Gastrocnemius medialis (tissue), 4 donors: ENCODE measurements around the gene OR7G2. TPM values are rescaled to one million over a fixed set of nuclear protein-coding genes. Genes with fewer than 3 reads are reported as not detected.

Source experiments
- ATAC-seq, 2 donors: fragments of 150-250 bp; one replicate each; pipeline ENCODE4 v1.9.1; 2016
- DNase-seq, 2 donors: peaks; one replicate each; pipeline ENCODE4 v3.0.0-alpha.2; 2019
- H3K27ac ChIP-seq, 4 donors: fragments of 200-600 bp; sonication (generic); 1 replicate in 1 of 4; 2 replicates in 3 of 4; pipeline ENCODE4 v1.5.1; 2016 to 2018; ENCODE audit warnings: mild to moderate bottlenecking in 2 of 4, moderate library complexity in 1 of 4
- H3K27me3 ChIP-seq, 3 donors: fragments of 200-600 bp; sonication (generic) in 2 of 3; 1 replicate in 1 of 3; 2 replicates in 2 of 3; pipeline versions ENCODE4 v1.5.1 to v1.6.0; 2016 to 2019; ENCODE audit warnings: mild to moderate bottlenecking in 1 of 3, moderate library complexity in 1 of 3
- H3K36me3 ChIP-seq, 2 donors: fragments of 200-600 bp; sonication (generic) in 1 of 2; one replicate each; pipeline ENCODE4 v1.5.1; 2017 to 2018
- H3K4me1 ChIP-seq, 2 donors: fragments of 200-600 bp; sonication (generic) in 1 of 2; one replicate each; pipeline ENCODE4 v1.5.1; 2016 to 2017; ENCODE audit warnings: mild to moderate bottlenecking in 2 of 2
- H3K4me3 ChIP-seq, 4 donors: fragments of 200-600 bp; sonication (generic) in 3 of 4; 1 replicate in 1 of 4; 2 replicates in 3 of 4; pipeline ENCODE4 v1.5.1; 2016 to 2019; ENCODE audit warnings: mild to moderate bottlenecking in 2 of 4
- H3K9me3 ChIP-seq, 3 donors: fragments of 200-600 bp; sonication (generic) in 2 of 3; 1 replicate in 1 of 3; 2 replicates in 2 of 3; pipeline ENCODE4 v1.5.1; 2016 to 2019
- POLR2A ChIP-seq, 2 donors: fragments of 450-650 bp; IDR thresholded peaks; one replicate each; pipeline ENCODE4 v1.6.1; 2017; ENCODE audit warnings: antibody characterized with exemption in 2 of 2, mild to moderate bottlenecking in 2 of 2, moderate library complexity in 2 of 2
- in situ Hi-C, 4 donors: fragments of 200-750 bp; cut with MboI; loops; one replicate each; pipeline versions ENCODE4 v1.15.0 to v1.8.0; 2017; ENCODE audit warnings: low sequenced_read_pairs in 4 of 4
- intact Hi-C: fragments of 100-400 bp; cut with DNase I; formaldehyde crosslinking; loops from one replicate; pipeline ENCODE4 v1.15.1; 2023; ENCODE audit warnings: low total_unique reads
- total RNA-seq, 4 donors: library from RNA; depleted of rRNA; stranded (reverse); fragments of >200 nt; gene quantifications; one replicate each; pipeline versions ENCODE4 v1.1.0 to v1.2.3, GENCODE V29; 2016
- TF ChIP-seq, protein P1 (sequence below), 5 experiments: fragments of 450-650 bp in 3 of 5; fragments of 200-600 bp in 2 of 5; sonication (generic) in 2 of 5; IDR thresholded peaks in 4 of 5; conservative IDR thresholded peaks in 1 of 5; 1 replicate in 4 of 5; 2 replicates in 1 of 5; pipeline ENCODE4 v1.5.1; 2016 to 2019; ENCODE audit warnings: antibody characterized with exemption in 5 of 5, mild to moderate bottlenecking in 3 of 5, moderate library complexity in 3 of 5

The OR7G2 gene
- total RNA-seq, 4 donors from 2014 or later: not detected

DNA sequence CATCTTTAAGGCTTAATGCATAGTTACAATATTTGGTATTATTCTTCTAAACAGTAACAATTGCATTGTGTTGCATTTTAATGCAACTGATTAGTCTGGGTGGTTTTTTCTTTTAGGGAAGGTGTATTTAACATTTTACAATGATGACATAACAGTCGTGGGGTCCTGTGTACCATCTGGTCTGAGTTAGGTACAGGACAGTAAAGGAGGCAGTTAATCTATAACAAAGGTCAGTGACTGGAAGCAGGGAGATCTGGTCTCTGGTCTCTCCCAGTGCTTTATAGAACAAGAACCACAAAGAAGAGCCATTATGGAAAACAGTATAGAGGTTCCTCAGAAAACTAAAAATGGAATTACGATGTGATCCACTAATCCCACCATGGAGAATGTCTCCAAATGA, 2.7 kb upstream of the OR7G2 start:
- H3K27me3 ChIP-seq: no peaks in the 10 kb centered on the region
- no peak overlapping the region for H3K27ac ChIP-seq
- DNase-seq (no peak), ATAC-seq (no peak)
- intact Hi-C loops: no loop called here
- TF ChIP-seq, protein P1, sequence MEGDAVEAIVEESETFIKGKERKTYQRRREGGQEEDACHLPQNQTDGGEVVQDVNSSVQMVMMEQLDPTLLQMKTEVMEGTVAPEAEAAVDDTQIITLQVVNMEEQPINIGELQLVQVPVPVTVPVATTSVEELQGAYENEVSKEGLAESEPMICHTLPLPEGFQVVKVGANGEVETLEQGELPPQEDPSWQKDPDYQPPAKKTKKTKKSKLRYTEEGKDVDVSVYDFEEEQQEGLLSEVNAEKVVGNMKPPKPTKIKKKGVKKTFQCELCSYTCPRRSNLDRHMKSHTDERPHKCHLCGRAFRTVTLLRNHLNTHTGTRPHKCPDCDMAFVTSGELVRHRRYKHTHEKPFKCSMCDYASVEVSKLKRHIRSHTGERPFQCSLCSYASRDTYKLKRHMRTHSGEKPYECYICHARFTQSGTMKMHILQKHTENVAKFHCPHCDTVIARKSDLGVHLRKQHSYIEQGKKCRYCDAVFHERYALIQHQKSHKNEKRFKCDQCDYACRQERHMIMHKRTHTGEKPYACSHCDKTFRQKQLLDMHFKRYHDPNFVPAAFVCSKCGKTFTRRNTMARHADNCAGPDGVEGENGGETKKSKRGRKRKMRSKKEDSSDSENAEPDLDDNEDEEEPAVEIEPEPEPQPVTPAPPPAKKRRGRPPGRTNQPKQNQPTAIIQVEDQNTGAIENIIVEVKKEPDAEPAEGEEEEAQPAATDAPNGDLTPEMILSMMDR (IDR thresholded peaks at IDR 0.05 in 4 of 5, conservative IDR thresholded peaks at IDR 0.05 in 1 of 5): no peak
- TF ChIP-seq POLR2A (IDR thresholded peaks at IDR 0.05): no peak
- in situ Hi-C loops: loop anchor here in 1 of 4 donors (10.0 kb wide), 1 partner anchor 55 kb away; no protein-coding TSS in a partner anchor
- no peaks in the 10 kb centered on the region for H3K4me1 ChIP-seq
- H3K36me3 ChIP-seq: no peaks in the 10 kb centered on the region
- no peaks in the 10 kb centered on the region for H3K9me3 ChIP-seq
- no peak overlapping the region for H3K4me3 ChIP-seq

DNA sequence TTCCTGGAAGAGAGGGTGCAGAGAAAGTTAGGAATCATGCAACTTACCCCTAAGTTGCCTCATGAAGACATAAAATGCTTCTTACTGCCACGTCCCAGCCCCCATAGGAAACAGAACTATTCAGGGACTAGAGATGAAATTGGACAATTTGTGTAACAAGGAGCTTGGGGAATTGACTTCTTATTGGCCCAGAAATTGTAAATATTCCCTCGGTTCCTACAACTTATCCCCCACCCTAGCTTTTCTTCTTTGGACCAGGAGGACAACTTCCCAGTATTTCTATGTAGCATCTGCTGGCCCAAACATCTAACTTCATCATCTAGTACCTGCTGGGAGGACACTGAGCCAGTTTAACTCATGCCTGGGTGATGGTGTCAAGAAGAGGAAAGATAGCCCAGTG, 20.5 kb downstream of the OR7G2 start, which contains the start of gene OR1M1:
Gene OR1M1 (plus strand): TSS at position 301 of the 400 bp plus-strand sequence. CDS start 6,184 bp downstream, outside the sequence.
- intact Hi-C loops (no loop called here), in situ Hi-C loops (loop anchor here in 2 of 4 donors (10.0 to 25.0 kb wide), 2 partner anchors 424 to 432 kb away; no protein-coding TSS in a partner anchor)
- ATAC-seq: no peak
- no peak within 1 kb of the TSS for H3K4me3 ChIP-seq
- H3K36me3 ChIP-seq: no peaks in the 10 kb centered on the region
- TF ChIP-seq, protein P1 (IDR thresholded peaks at IDR 0.05 in 4 of 5, conservative IDR thresholded peaks at IDR 0.05 in 1 of 5): no peak
- no peak for TF ChIP-seq POLR2A (IDR thresholded peaks at IDR 0.05)
- no peaks in the 10 kb centered on the region for H3K27me3 ChIP-seq
- DNase-seq: no peak
- no peak within 1 kb of the TSS for H3K27ac ChIP-seq
- H3K4me1 ChIP-seq: no peaks in the 10 kb centered on the region
- no peaks in the 10 kb centered on the region for H3K9me3 ChIP-seq

DNA sequence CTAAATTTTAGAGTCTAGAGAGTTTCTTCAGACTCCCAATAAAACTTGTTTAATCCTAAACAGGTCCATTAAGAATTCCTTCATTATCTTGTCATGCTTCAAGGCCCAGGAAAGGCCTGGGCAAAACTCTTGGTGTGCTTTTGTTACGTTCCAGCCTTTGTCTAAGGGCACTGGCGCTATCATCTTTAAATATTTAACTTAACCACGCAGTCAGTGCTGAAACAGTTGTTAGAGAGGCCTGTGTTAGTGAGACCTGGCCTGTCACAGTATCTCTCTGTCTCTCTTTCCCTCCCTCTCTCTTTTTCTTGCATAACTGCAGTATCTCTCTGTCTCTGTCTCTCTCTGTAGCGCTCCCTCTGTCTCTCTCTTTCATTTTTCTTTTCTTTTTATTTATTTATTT, 28.6 kb downstream of the OR7G2 start:
- intact Hi-C loops (no loop called here), in situ Hi-C loops (loop anchor here in 1 of 4 donors (25.0 kb wide), 1 partner anchor 416 kb away; no protein-coding TSS in a partner anchor)
- Histone ChIP-seq H3K27ac (no peak overlapping the region), H3K4me1 (no peaks in the 10 kb centered on the region), H3K27me3 (no peaks in the 10 kb centered on the region), H3K4me3 (no peak overlapping the region), H3K36me3 (no peaks in the 10 kb centered on the region), H3K9me3 (no peaks in the 10 kb centered on the region)
- ATAC-seq (no peak), DNase-seq (no peak)
- no peak for TF ChIP-seq POLR2A (IDR thresholded peaks at IDR 0.05)
- TF ChIP-seq, protein P1 (IDR thresholded peaks at IDR 0.05 in 4 of 5, conservative IDR thresholded peaks at IDR 0.05 in 1 of 5): no peak

DNA sequence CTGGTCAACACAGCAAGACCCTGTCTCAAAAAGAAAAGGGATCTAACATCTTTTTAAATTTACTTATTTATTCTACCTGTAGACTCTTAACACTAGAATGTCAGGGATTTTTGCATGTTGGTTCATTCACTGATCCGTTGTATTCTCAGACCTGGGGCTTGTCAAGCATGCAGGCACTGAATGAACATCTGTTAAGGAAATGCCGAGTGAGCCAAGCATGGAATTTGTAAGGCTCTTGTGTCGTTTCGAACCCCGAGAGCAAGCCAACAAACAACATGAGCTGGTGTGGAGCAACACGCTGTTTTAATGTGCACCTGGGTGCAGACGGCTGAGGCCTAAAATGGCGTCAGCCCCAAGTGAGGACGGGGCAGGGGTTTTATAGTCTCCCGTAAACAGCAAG, 30.4 kb downstream of the OR7G2 start:
- ATAC-seq (no peak), DNase-seq (no peak)
- intact Hi-C loops: no loop called here
- Histone ChIP-seq H3K36me3 (no peaks in the 10 kb centered on the region), H3K27ac (no peak overlapping the region), H3K27me3 (no peaks in the 10 kb centered on the region), H3K4me1 (no peaks in the 10 kb centered on the region), H3K9me3 (no peaks in the 10 kb centered on the region), H3K4me3 (no peak overlapping the region)
- in situ Hi-C loops: loop anchor here in 1 of 4 donors (25.0 kb wide), 1 partner anchor 415 kb away; no protein-coding TSS in a partner anchor
- TF ChIP-seq, protein P1 (IDR thresholded peaks at IDR 0.05 in 4 of 5, conservative IDR thresholded peaks at IDR 0.05 in 1 of 5): no peak
